ENCODE measurements around the gene SEC24D.

Gene SEC24D

GRCh38 chr4:118775405-118775804 is 60.5 kb downstream of the SEC24D start:
- Mint-ChIP-seq H3K4me3 (no peak overlapping the region), H3K27ac (no peak overlapping the region), H3K4me1 (no peaks in the 10 kb centered on the region), H3K9me3 (peaks cover 2% of the 10 kb centered on the region), H3K36me3 (no peaks in the 10 kb centered on the region), H3K27me3 (no peaks in the 10 kb centered on the region)
- ATAC-seq = no peak

GRCh38 chr4:118774989-118775388 is 60.9 kb downstream of the SEC24D start:
- no peaks in the 10 kb centered on the region for H3K27me3 Mint-ChIP-seq
- H3K36me3 Mint-ChIP-seq = peaks cover 2% of the 10 kb centered on the region
- peaks cover 2% of the 10 kb centered on the region for H3K9me3 Mint-ChIP-seq
- H3K27ac Mint-ChIP-seq = no peak overlapping the region
- H3K4me3 Mint-ChIP-seq = no peak overlapping the region
- no peaks in the 10 kb centered on the region for H3K4me1 Mint-ChIP-seq
- ATAC-seq = no peak

GRCh38 chr4:118774321-118774720 is 61.6 kb downstream of the SEC24D start:
- no peak overlapping the region for H3K4me3 Mint-ChIP-seq
- H3K36me3 Mint-ChIP-seq = peaks cover 9% of the 10 kb centered on the region
- no peak for ATAC-seq
- H3K4me1 Mint-ChIP-seq = no peaks in the 10 kb centered on the region
- H3K9me3 Mint-ChIP-seq = peaks cover 2% of the 10 kb centered on the region
- no peak overlapping the region for H3K27ac Mint-ChIP-seq
- no peaks in the 10 kb centered on the region for H3K27me3 Mint-ChIP-seq

GRCh38 chr4:118773429-118773792 is 62.5 kb downstream of the SEC24D start:
- H3K27me3 Mint-ChIP-seq = no peaks in the 10 kb centered on the region
- no peak overlapping the region for H3K4me3 Mint-ChIP-seq
- ATAC-seq = no peak
- peaks cover 9% of the 10 kb centered on the region for H3K36me3 Mint-ChIP-seq
- H3K4me1 Mint-ChIP-seq = no peaks in the 10 kb centered on the region
- no peaks in the 10 kb centered on the region for H3K9me3 Mint-ChIP-seq
- H3K27ac Mint-ChIP-seq = no peak overlapping the region

- Mint-ChIP-seq H3K4me3 (no peak overlapping the region), H3K4me1 (no peaks in the 10 kb centered on the region), H3K27ac (no peak overlapping the region), H3K9me3 (no peaks in the 10 kb centered on the region), H3K36me3 (peaks cover 9% of the 10 kb centered on the region), H3K27me3 (no peaks in the 10 kb centered on the region)
- ATAC-seq = no peak
These were observed 63.0 kb downstream of the SEC24D start for GRCh38 chr4:118772767-118773428.

- Mint-ChIP-seq H3K27ac (no peak overlapping the region), H3K4me1 (no peaks in the 10 kb centered on the region), H3K27me3 (no peaks in the 10 kb centered on the region), H3K9me3 (no peaks in the 10 kb centered on the region), H3K4me3 (no peak overlapping the region), H3K36me3 (peaks cover 9% of the 10 kb centered on the region)
- ATAC-seq = peak; percentile 43
These were observed 63.7 kb downstream of the SEC24D start for GRCh38 chr4:118772081-118772766.

GRCh38 chr4:118770741-118771187 is 65.2 kb downstream of the SEC24D start:
- no peaks in the 10 kb centered on the region for H3K4me1 Mint-ChIP-seq
- H3K36me3 Mint-ChIP-seq = peaks cover 20% of the 10 kb centered on the region
- no peak overlapping the region for H3K4me3 Mint-ChIP-seq
- no peak for ATAC-seq
- no peaks in the 10 kb centered on the region for H3K27me3 Mint-ChIP-seq
- no peak overlapping the region for H3K27ac Mint-ChIP-seq
- no peaks in the 10 kb centered on the region for H3K9me3 Mint-ChIP-seq

- H3K27ac Mint-ChIP-seq = no peak overlapping the region
- H3K9me3 Mint-ChIP-seq = no peaks in the 10 kb centered on the region
- H3K4me1 Mint-ChIP-seq = no peaks in the 10 kb centered on the region
- H3K27me3 Mint-ChIP-seq = no peaks in the 10 kb centered on the region
- H3K4me3 Mint-ChIP-seq = no peak overlapping the region
- H3K36me3 Mint-ChIP-seq = peaks cover 23% of the 10 kb centered on the region
- no peak for ATAC-seq
These were observed 66.8 kb downstream of the SEC24D start for GRCh38 chr4:118769161-118769560.

- no peaks in the 10 kb centered on the region for H3K27me3 Mint-ChIP-seq
- H3K36me3 Mint-ChIP-seq = peaks cover 30% of the 10 kb centered on the region
- no peaks in the 10 kb centered on the region for H3K4me1 Mint-ChIP-seq
- ATAC-seq = no peak
- no peaks in the 10 kb centered on the region for H3K9me3 Mint-ChIP-seq
- peak overlapping the region; percentile 54 for H3K27ac Mint-ChIP-seq
- no peak overlapping the region for H3K4me3 Mint-ChIP-seq
These were observed 68.8 kb downstream of the SEC24D start for GRCh38 chr4:118767109-118767508.

GRCh38 chr4:118765399-118765798 is 70.5 kb downstream of the SEC24D start:
- no peak overlapping the region for H3K27ac Mint-ChIP-seq
- no peak overlapping the region for H3K4me3 Mint-ChIP-seq
- H3K4me1 Mint-ChIP-seq = peaks cover 9% of the 10 kb centered on the region
- no peak for ATAC-seq
- H3K36me3 Mint-ChIP-seq = peaks cover 31% of the 10 kb centered on the region
- no peaks in the 10 kb centered on the region for H3K9me3 Mint-ChIP-seq
- H3K27me3 Mint-ChIP-seq = no peaks in the 10 kb centered on the region

GRCh38 chr4:118762730-118763477 is 73.0 kb downstream of the SEC24D start:
- Mint-ChIP-seq H3K9me3 (no peaks in the 10 kb centered on the region), H3K27ac (no peak overlapping the region), H3K27me3 (no peaks in the 10 kb centered on the region), H3K4me3 (no peak overlapping the region), H3K4me1 (peaks cover 24% of the 10 kb centered on the region), H3K36me3 (peaks cover 37% of the 10 kb centered on the region)
- ATAC-seq = no peak

- no peak for ATAC-seq
These were observed 73.8 kb downstream of the SEC24D start for GRCh38 chr4:118762155-118762554.

GRCh38 chr4:118761397-118762016 is 74.4 kb downstream of the SEC24D start:
- Mint-ChIP-seq H3K27me3 (no peaks in the 10 kb centered on the region), H3K9me3 (no peaks in the 10 kb centered on the region), H3K27ac (peak overlapping the region; percentile 56), H3K36me3 (peaks cover 37% of the 10 kb centered on the region), H3K4me1 (peaks cover 24% of the 10 kb centered on the region), H3K4me3 (no peak overlapping the region)
- ATAC-seq = no peak

More at GRCh38 chr4:118762155-118762554, 73.8 kb downstream of the SEC24D start:
- Mint-ChIP-seq H3K27ac (no peak overlapping the region), H3K9me3 (no peaks in the 10 kb centered on the region), H3K36me3 (peaks cover 42% of the 10 kb centered on the region), H3K4me1 (peaks cover 24% of the 10 kb centered on the region), H3K4me3 (no peak overlapping the region), H3K27me3 (no peaks in the 10 kb centered on the region)

GRCh38 chr4:118760493-118760892 is 75.4 kb downstream of the SEC24D start:
- Mint-ChIP-seq H3K27ac (peak overlapping the region; percentile 56), H3K4me1 (peaks cover 24% of the 10 kb centered on the region), H3K4me3 (no peak overlapping the region), H3K36me3 (peaks cover 34% of the 10 kb centered on the region), H3K9me3 (no peaks in the 10 kb centered on the region), H3K27me3 (no peaks in the 10 kb centered on the region)
- ATAC-seq = peak; percentile 91

GRCh38 chr4:118760092-118760491 is 75.8 kb downstream of the SEC24D start:
- H3K4me3 Mint-ChIP-seq = no peak overlapping the region
- peaks cover 34% of the 10 kb centered on the region for H3K36me3 Mint-ChIP-seq
- H3K4me1 Mint-ChIP-seq = peaks cover 24% of the 10 kb centered on the region
- ATAC-seq = no peak
- H3K27me3 Mint-ChIP-seq = no peaks in the 10 kb centered on the region
- peak overlapping the region; percentile 56 for H3K27ac Mint-ChIP-seq
- no peaks in the 10 kb centered on the region for H3K9me3 Mint-ChIP-seq
